HL-60 (cell line): ENCODE data around the gene GPR4.

Source experiments
- CTCF ChIP-seq: IDR thresholded peaks from one replicate; pipeline ENCODE4 v1.5.1; 2011; ENCODE audit warnings: low read length, control low read depth, inconsistent platforms; ENCODE audit not compliant: insufficient read depth
- GABPA ChIP-seq: IDR thresholded peaks from 2 replicates; pipeline ENCODE4 v1.6.1; 2012; ENCODE audit warnings: low read depth
- POLR2AphosphoS5 ChIP-seq: IDR thresholded peaks from 2 replicates; pipeline ENCODE4 v1.6.1; 2012; ENCODE audit warnings: low read depth
- SPI1 ChIP-seq: IDR thresholded peaks from 2 replicates; pipeline ENCODE4 v1.6.1; 2012; ENCODE audit warnings: low read depth, mild to moderate bottlenecking, borderline replicate concordance
- TF ChIP-seq, protein P1 (sequence below): IDR thresholded peaks from 2 replicates; pipeline ENCODE4 v1.6.1; 2012; ENCODE audit warnings: low read depth; ENCODE audit not compliant: insufficient replicate concordance

DNA sequence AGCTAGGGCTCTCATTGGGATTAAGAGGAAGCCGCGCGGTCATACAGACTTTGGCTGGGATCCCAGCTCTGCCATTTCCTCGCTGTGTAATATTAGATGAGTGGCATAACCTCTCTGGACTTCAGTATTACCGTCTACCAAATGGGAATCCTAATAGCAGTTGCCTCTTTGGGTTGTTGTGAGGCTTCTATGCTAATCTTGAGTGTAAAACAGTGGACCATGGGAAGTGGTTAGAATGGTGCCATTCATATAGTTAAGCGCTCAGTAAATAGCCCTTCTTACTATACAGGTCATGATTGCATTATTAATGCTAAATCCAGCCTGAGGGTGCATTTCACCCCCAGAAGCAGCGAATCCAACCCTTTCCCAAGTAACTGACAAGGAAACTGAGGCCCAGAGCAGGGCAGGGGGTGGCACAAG, 16.8 kb downstream of the GPR4 start:
- TF ChIP-seq CTCF, result no peak
- TF ChIP-seq GABPA, result no peak
- no peak for TF ChIP-seq POLR2AphosphoS5
- TF ChIP-seq, protein P1, sequence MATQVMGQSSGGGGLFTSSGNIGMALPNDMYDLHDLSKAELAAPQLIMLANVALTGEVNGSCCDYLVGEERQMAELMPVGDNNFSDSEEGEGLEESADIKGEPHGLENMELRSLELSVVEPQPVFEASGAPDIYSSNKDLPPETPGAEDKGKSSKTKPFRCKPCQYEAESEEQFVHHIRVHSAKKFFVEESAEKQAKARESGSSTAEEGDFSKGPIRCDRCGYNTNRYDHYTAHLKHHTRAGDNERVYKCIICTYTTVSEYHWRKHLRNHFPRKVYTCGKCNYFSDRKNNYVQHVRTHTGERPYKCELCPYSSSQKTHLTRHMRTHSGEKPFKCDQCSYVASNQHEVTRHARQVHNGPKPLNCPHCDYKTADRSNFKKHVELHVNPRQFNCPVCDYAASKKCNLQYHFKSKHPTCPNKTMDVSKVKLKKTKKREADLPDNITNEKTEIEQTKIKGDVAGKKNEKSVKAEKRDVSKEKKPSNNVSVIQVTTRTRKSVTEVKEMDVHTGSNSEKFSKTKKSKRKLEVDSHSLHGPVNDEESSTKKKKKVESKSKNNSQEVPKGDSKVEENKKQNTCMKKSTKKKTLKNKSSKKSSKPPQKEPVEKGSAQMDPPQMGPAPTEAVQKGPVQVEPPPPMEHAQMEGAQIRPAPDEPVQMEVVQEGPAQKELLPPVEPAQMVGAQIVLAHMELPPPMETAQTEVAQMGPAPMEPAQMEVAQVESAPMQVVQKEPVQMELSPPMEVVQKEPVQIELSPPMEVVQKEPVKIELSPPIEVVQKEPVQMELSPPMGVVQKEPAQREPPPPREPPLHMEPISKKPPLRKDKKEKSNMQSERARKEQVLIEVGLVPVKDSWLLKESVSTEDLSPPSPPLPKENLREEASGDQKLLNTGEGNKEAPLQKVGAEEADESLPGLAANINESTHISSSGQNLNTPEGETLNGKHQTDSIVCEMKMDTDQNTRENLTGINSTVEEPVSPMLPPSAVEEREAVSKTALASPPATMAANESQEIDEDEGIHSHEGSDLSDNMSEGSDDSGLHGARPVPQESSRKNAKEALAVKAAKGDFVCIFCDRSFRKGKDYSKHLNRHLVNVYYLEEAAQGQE, result no peak
- TF ChIP-seq SPI1, result no peak
